ENCODE measurements around the gene LRRFIP1. TPM values are rescaled to one million over a fixed set of nuclear protein-coding genes. Genes with fewer than 3 reads are reported as not detected.

LRRFIP1 gene
- polyA plus RNA-seq, 1 donor from 2014 or later, result 96.3 TPM

GRCh38 chr2:237701033-237701858 is 73.9 kb downstream of the LRRFIP1 start:
- Histone ChIP-seq H3K4me2 (ENCODE audit: low read length) (no peak overlapping the region), H2AFZ (ENCODE audit: low read depth, low read length) (no peak overlapping the region), H3K9me2 (ENCODE audit: insufficient read depth, low read length) (no peaks in the 10 kb centered on the region), H3K27me3 (ENCODE audit: insufficient read depth, low read depth, low read length) (no peaks in the 10 kb centered on the region), H3K36me3 (ENCODE audit: insufficient read depth, low read length) (no peaks in the 10 kb centered on the region), H3K79me2 (replicated peaks; ENCODE audit: insufficient read depth, low read length) (no peaks in the 10 kb centered on the region), H3K9ac (ENCODE audit: low read length) (no peak overlapping the region), H4K20me1 (ENCODE audit: insufficient read depth) (no peaks in the 10 kb centered on the region), H3K9me3 (ENCODE audit: low read length) (no peaks in the 10 kb centered on the region), H3K27ac (ENCODE audit: low read length) (no peak overlapping the region), H3K4me3 (ENCODE audit: low read length) (no peak overlapping the region), H3F3A (ENCODE audit: insufficient read depth, low read length, poor library complexity, severe bottlenecking) (no peaks in the 10 kb centered on the region)
- no peak for TF ChIP-seq REST (IDR thresholded peaks at IDR 0.05; ENCODE audit: borderline replicate concordance)
- no peak for TF ChIP-seq SMC3 (conservative IDR thresholded peaks at IDR 0.05; ENCODE audit: poor library complexity)
- no peak for TF ChIP-seq POLR2AphosphoS5 (IDR thresholded peaks at IDR 0.05)
- no peak for TF ChIP-seq CTCF (IDR thresholded peaks at IDR 0.05; ENCODE audit: poor library complexity, severe bottlenecking)
- TF ChIP-seq MXI1 (conservative IDR thresholded peaks at IDR 0.05; ENCODE audit: poor library complexity, severe bottlenecking), result no peak
- no peak for TF ChIP-seq RAD21 (conservative IDR thresholded peaks at IDR 0.05)
- TF ChIP-seq EP300 (conservative IDR thresholded peaks at IDR 0.05; ENCODE audit: poor library complexity, severe bottlenecking), result no peak
- no peak for TF ChIP-seq EZH2 (IDR thresholded peaks at IDR 0.05; ENCODE audit: borderline replicate concordance, insufficient read depth, low read length, poor library complexity, severe bottlenecking)

GRCh38 chr2:237701859-237702390 is 74.5 kb downstream of the LRRFIP1 start:
- Histone ChIP-seq H3K9me2 (ENCODE audit: insufficient read depth, low read length) (no peaks in the 10 kb centered on the region), H4K20me1 (ENCODE audit: insufficient read depth) (no peaks in the 10 kb centered on the region), H3K79me2 (replicated peaks; ENCODE audit: insufficient read depth, low read length) (no peaks in the 10 kb centered on the region), H2AFZ (ENCODE audit: low read depth, low read length) (no peak overlapping the region), H3K36me3 (ENCODE audit: insufficient read depth, low read length) (no peaks in the 10 kb centered on the region), H3K27me3 (ENCODE audit: insufficient read depth, low read depth, low read length) (no peaks in the 10 kb centered on the region), H3K27ac (ENCODE audit: low read length) (no peak overlapping the region), H3K9ac (ENCODE audit: low read length) (no peak overlapping the region), H3F3A (ENCODE audit: insufficient read depth, low read length, poor library complexity, severe bottlenecking) (no peaks in the 10 kb centered on the region), H3K9me3 (ENCODE audit: low read length) (no peaks in the 10 kb centered on the region), H3K4me2 (ENCODE audit: low read length) (no peak overlapping the region), H3K4me3 (ENCODE audit: low read length) (no peak overlapping the region)
- TF ChIP-seq MXI1 (conservative IDR thresholded peaks at IDR 0.05; ENCODE audit: poor library complexity, severe bottlenecking) (no peak), REST (IDR thresholded peaks at IDR 0.05; ENCODE audit: borderline replicate concordance) (no peak), EP300 (conservative IDR thresholded peaks at IDR 0.05; ENCODE audit: poor library complexity, severe bottlenecking) (no peak), RAD21 (conservative IDR thresholded peaks at IDR 0.05) (no peak), EZH2 (IDR thresholded peaks at IDR 0.05; ENCODE audit: borderline replicate concordance, insufficient read depth, low read length, poor library complexity, severe bottlenecking) (no peak), CTCF (IDR thresholded peaks at IDR 0.05; ENCODE audit: poor library complexity, severe bottlenecking) (no peak), SMC3 (conservative IDR thresholded peaks at IDR 0.05; ENCODE audit: poor library complexity) (no peak), TAF1 (IDR thresholded peaks at IDR 0.05; ENCODE audit: low read depth) (no peak), POLR2AphosphoS5 (IDR thresholded peaks at IDR 0.05) (no peak)
